Measurements from ENCODE around the gene IQCE. TPM values are rescaled to one million over a fixed set of nuclear protein-coding genes. Genes with fewer than 3 reads are reported as not detected.

IQCE gene
- total RNA-seq, 2 experiments from 2014 or later, result 6.6 to 9.4 TPM

DNA sequence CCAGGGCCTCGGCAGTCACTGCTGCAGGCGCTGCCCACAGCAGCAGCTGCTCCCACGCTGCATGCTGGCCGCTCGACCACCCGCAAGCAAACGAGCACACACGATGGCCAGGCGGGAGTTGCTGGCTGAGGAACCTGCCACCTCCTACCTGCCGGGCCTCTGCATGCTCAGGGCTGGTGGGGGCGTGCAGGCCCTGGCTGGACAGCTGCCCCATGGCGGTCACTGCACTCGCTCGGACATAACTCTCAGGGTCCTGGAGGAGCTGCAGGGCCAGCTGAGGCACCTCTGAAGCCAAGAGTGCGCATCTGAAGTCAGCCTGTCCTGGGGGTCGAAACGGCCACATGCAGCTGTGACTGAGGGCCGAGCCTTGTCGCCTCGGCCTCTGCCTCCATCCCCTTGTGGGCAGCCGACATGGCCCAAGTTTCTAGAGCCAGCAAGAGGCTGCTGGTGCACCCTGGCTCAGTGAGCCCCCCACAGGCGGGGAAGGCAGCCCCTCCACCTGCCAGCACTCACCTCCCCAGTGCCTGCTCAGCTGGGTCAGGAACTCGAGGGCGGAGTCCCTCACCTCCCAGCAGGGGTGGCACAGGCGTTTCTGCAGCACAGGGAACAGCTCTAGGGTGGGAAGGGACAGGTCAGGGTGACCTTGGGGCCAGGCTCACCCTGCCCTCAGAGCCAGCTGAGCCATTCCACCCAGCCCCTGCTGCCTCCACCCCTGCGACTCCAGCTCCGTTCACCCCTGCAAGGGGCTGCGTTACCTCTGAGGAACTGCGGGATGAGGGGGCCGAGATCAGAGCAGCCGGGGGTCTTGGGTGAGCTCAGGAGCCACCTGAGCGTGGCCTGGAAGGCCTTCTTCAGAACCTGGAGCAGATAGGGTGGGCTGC, 19.5 kb upstream of the IQCE start:
- CTCF ChIA-PET, result no interaction called here
- Mint-ChIP-seq H3K36me3 (ENCODE audit: low read depth) (peaks cover 4% of the 10 kb centered on the region), H3K27me3 (ENCODE audit: low read depth) (no peaks in the 10 kb centered on the region), H3K4me1 (ENCODE audit: low read depth) (no peaks in the 10 kb centered on the region), H3K27ac (no peak overlapping the region), H3K4me3 (no peak overlapping the region), H3K9me3 (no peaks in the 10 kb centered on the region)
- intact Hi-C loops (cut with micrococcal nuclease), result no loop called here
- DNase-seq, result no peak

- Mint-ChIP-seq H3K27me3 (ENCODE audit: low read depth) (no peaks in the 10 kb centered on the region), H3K4me3 (no peak overlapping the region), H3K4me1 (ENCODE audit: low read depth) (no peaks in the 10 kb centered on the region), H3K27ac (no peak overlapping the region), H3K9me3 (no peaks in the 10 kb centered on the region), H3K36me3 (ENCODE audit: low read depth) (peaks cover 8% of the 10 kb centered on the region)
- no peak for DNase-seq
- intact Hi-C loops (cut with micrococcal nuclease), result no loop called here
- CTCF ChIA-PET, result no interaction called here
Measured at GRCh38 chr7:2540133-2540532, 18.6 kb upstream of the IQCE start.

- CTCF ChIA-PET, result interaction anchor here (0.9 kb wide), 1 partner anchor 91 kb away, joined by 3 read pairs; no protein-coding TSS in a partner anchor
- H3K36me3 Mint-ChIP-seq (ENCODE audit: low read depth), result peaks cover 8% of the 10 kb centered on the region
- no peak overlapping the region for H3K4me3 Mint-ChIP-seq
- no peaks in the 10 kb centered on the region for H3K9me3 Mint-ChIP-seq
- H3K27me3 Mint-ChIP-seq (ENCODE audit: low read depth), result no peaks in the 10 kb centered on the region
- H3K27ac Mint-ChIP-seq, result no peak overlapping the region
- no peaks in the 10 kb centered on the region for H3K4me1 Mint-ChIP-seq (ENCODE audit: low read depth)
- no peak for DNase-seq
- intact Hi-C loops (cut with micrococcal nuclease), result no loop called here
Measured at GRCh38 chr7:2540641-2541051, 18.1 kb upstream of the IQCE start.

GRCh38 chr7:2541291-2542010, 17.3 kb upstream of the IQCE start:
- Mint-ChIP-seq H3K27me3 (ENCODE audit: low read depth) (no peaks in the 10 kb centered on the region), H3K4me1 (ENCODE audit: low read depth) (no peaks in the 10 kb centered on the region), H3K36me3 (ENCODE audit: low read depth) (peaks cover 12% of the 10 kb centered on the region), H3K9me3 (no peaks in the 10 kb centered on the region), H3K27ac (no peak overlapping the region), H3K4me3 (no peak overlapping the region)
- CTCF ChIA-PET, result interaction anchor here (0.9 kb wide), 1 partner anchor 92 kb away, joined by 3 read pairs; no protein-coding TSS in a partner anchor
- no peak for DNase-seq
- intact Hi-C loops (cut with micrococcal nuclease), result no loop called here

DNA sequence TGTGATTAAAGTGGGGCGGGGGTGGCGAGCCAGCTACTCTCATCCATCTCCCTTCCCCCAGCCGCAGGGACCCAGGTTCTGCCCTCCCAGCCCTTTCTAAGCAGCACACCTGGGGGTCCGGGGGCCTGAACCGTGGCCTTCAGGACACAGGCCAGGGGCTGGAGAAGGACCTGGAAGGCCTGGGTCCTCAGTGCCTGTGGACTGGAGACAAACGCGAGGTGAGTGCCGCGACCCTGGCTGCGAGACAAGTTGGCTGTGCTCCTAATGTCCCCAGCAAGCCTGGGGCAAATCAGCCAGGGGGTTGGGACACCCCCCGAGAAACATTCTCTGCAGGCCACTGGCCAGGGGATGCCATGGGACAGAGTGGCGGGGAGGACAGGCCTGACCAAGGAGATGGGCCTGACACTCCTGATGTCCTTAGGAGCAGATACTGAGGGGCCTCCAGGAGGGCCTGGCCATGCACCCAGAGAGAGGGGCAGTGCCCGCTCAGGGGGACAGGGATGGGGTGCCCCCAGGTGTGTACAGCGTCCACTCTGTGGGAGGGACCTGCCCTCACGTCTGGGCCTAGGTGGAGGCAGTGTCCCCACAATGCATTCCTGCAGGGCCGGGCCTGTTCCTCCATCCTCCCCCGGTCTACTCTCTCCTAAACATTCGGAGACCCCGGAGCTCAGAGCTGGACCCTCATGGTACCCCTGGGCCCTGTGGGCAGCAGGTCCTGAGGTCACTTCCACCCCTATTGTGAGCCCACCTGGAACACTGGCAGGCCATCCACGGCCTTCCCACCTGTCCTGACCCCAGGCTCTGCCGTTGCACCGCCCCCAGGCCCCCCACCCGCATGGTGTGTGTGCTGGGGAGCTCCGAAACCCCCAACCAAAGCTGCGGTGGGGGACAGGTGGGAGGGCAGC, 16.5 kb upstream of the IQCE start:
- Mint-ChIP-seq H3K36me3 (ENCODE audit: low read depth) (peaks cover 16% of the 10 kb centered on the region), H3K4me3 (no peak overlapping the region)
- CTCF ChIA-PET, result no interaction called here

DNA sequence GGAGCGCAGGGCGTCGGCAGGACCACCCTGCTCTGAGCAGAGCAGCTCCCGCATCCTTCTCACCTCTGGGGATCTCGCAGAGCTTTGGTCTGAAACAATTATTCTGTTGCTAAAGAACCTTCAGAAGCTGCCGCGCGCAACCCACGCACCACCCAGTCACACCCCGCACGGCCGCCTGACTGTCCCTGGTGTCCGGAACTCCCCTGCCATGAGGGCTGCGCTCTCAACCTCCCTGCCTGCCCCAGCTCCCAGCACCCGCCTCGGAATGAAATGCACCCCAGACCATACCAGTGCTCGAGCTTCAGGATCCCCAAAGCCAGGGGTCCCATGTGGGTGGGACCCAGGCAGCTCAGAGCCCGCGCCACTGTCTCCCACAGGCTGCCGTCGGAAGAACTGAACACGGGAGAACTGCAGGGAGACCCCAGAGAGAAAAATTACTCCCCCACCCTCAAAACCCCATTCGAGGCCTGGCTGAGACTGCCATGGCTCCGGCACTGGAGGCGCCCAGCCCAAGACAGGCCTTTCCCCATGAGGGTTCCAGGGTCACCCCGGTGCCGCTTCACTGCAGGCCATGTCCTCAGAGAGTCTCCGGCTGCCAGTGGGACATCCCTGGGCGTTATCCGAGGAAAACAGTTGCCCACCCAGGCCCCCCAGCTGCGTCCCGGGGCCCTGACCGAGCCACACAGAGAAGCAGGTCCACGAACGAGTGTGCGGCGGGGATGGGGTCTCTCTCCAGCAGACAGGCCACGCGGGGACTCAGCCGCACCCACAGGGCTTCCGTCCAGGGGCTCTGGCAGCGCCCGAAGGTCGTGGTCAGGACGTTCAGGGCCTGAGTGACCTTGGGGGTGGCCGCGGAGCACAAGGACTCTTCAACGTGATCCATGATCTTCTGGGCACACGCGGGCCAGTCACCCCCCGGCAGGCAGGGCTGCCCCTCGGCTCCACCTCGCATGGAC, 15.6 kb upstream of the IQCE start:
- Mint-ChIP-seq H3K9me3 (no peaks in the 10 kb centered on the region), H3K27me3 (ENCODE audit: low read depth) (no peaks in the 10 kb centered on the region), H3K36me3 (ENCODE audit: low read depth) (peaks cover 20% of the 10 kb centered on the region), H3K27ac (no peak overlapping the region), H3K4me3 (no peak overlapping the region), H3K4me1 (ENCODE audit: low read depth) (no peaks in the 10 kb centered on the region)
- CTCF ChIA-PET, result no interaction called here
- intact Hi-C loops (cut with micrococcal nuclease), result no loop called here
- no peak for DNase-seq

More for the DNA sequence above, 16.5 kb upstream of the IQCE start:
- no peaks in the 10 kb centered on the region for H3K9me3 Mint-ChIP-seq
- no peak for DNase-seq
- no peaks in the 10 kb centered on the region for H3K4me1 Mint-ChIP-seq (ENCODE audit: low read depth)
- intact Hi-C loops (cut with micrococcal nuclease), result no loop called here
- no peaks in the 10 kb centered on the region for H3K27me3 Mint-ChIP-seq (ENCODE audit: low read depth)
- no peak overlapping the region for H3K27ac Mint-ChIP-seq

- Mint-ChIP-seq H3K36me3 (ENCODE audit: low read depth) (peaks cover 23% of the 10 kb centered on the region), H3K27me3 (ENCODE audit: low read depth) (no peaks in the 10 kb centered on the region), H3K9me3 (no peaks in the 10 kb centered on the region), H3K27ac (no peak overlapping the region), H3K4me1 (ENCODE audit: low read depth) (peaks cover 5% of the 10 kb centered on the region), H3K4me3 (no peak overlapping the region)
- intact Hi-C loops (cut with micrococcal nuclease), result no loop called here
- CTCF ChIA-PET, result interaction anchor here (2.1 kb wide), 1 partner anchor 76 kb away, joined by 4 read pairs; no protein-coding TSS in a partner anchor
- no peak for DNase-seq
Measured at GRCh38 chr7:2544541-2545188, 14.1 kb upstream of the IQCE start.

GRCh38 chr7:2545746-2546425, 12.9 kb upstream of the IQCE start:
- CTCF ChIA-PET, result interaction anchor here (2.1 kb wide), 1 partner anchor 78 kb away, joined by 4 read pairs; no protein-coding TSS in a partner anchor
- DNase-seq, result no peak
- H3K9me3 Mint-ChIP-seq, result no peaks in the 10 kb centered on the region
- peaks cover 9% of the 10 kb centered on the region for H3K4me1 Mint-ChIP-seq (ENCODE audit: low read depth)
- no peak overlapping the region for H3K4me3 Mint-ChIP-seq
- intact Hi-C loops (cut with micrococcal nuclease), result no loop called here
- H3K36me3 Mint-ChIP-seq (ENCODE audit: low read depth), result peaks cover 23% of the 10 kb centered on the region
- no peaks in the 10 kb centered on the region for H3K27me3 Mint-ChIP-seq (ENCODE audit: low read depth)
- H3K27ac Mint-ChIP-seq, result no peak overlapping the region

DNA sequence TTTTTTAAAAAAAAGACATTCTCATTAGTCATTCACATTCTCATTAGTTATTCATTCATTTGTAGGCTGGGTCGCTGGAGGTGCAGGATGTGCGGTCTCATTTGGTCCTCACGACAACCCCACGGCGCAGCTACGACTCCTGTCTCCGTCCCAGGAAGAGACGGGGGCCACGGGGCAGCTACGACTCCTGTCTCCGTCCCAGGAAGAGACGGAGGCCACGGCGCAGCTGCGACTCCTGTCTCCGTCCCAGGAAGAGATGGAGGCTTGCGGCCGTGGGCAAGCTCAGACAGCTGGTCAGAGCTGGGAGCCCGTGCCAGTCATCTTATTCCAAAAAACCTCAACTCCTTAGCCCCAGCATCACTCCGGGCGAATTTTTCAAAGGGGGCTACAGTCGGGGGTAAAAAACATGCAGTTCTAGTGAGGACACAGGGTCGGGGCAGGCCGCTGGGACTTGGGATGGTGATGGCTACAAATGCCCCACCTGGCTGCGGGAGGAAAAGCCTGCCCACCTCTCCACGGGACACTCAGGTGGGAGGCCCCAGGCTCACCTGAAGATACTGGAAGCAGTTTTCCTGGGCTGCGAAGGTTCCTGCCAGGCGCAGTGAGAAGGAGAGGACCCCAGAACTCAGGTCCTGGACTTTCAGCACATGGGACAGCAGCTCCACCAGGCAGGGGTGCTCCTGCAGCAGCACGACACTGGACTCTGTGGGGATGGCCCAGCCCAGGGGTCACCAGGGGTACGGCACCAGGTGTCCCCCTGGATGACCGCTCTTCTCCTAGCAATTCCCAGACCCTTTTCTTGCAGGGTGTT, 11.8 kb upstream of the IQCE start:
- H3K27ac Mint-ChIP-seq, result no peak overlapping the region

DNA sequence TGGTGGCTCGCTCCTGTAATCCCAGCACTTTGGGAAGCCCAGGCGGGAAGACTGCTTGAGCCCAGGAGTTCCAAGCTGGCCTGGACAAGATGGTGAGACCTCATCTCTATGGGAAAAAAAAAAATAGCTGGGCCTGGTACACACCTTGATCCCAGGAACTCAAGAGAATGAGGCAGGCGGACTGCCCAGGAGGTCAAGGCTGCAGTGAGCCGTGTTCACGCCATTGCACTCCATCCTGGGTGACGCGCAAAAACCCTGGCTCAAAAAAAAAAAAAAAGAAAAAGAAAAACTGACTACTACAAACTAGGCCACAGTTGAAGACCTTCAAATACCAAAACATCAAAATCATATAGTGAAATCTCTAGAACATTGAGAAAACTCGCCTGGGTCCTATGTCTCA, 7.4 kb upstream of the IQCE start:
- H3K36me3 Mint-ChIP-seq (ENCODE audit: low read depth), result peaks cover 24% of the 10 kb centered on the region
- no peak for DNase-seq
- no peaks in the 10 kb centered on the region for H3K9me3 Mint-ChIP-seq
- CTCF ChIA-PET, result no interaction called here
- no peak overlapping the region for H3K4me3 Mint-ChIP-seq
- H3K27ac Mint-ChIP-seq, result no peak overlapping the region
- intact Hi-C loops (cut with micrococcal nuclease), result no loop called here
- H3K4me1 Mint-ChIP-seq (ENCODE audit: low read depth), result peaks cover 26% of the 10 kb centered on the region
- no peaks in the 10 kb centered on the region for H3K27me3 Mint-ChIP-seq (ENCODE audit: low read depth)

More for the DNA sequence above, 11.8 kb upstream of the IQCE start:
- Mint-ChIP-seq H3K27me3 (ENCODE audit: low read depth) (no peaks in the 10 kb centered on the region), H3K9me3 (no peaks in the 10 kb centered on the region), H3K4me1 (ENCODE audit: low read depth) (peaks cover 9% of the 10 kb centered on the region), H3K4me3 (no peak overlapping the region), H3K36me3 (ENCODE audit: low read depth) (peaks cover 24% of the 10 kb centered on the region)
- DNase-seq, result no peak
- CTCF ChIA-PET, result interaction anchor here (2.1 kb wide), 1 partner anchor 79 kb away, joined by 4 read pairs; no protein-coding TSS in a partner anchor
- intact Hi-C loops (cut with micrococcal nuclease), result no loop called here

Measured in activated naive CD4-positive, alpha-beta T cell treated with anti-CD3 and anti-CD28 coated beads for 36 hours (primary cell).